Right lobe of liver (tissue), 6 donors: ENCODE measurements around the gene NCKAP5. TPM values are rescaled to one million over a fixed set of nuclear protein-coding genes. Genes with fewer than 3 reads are reported as not detected.
A peak's percentile ranks its signal among the peaks of the same experiment; 100 is the strongest.

ENCODE experiments used
- ATAC-seq, 4 donors: fragments of 200-7000 bp; cut with Tn5 transposase; one replicate each; pipeline ENCODE4 v1.9.1; 2020; ENCODE audit warnings: mild to moderate bottlenecking in 4 of 4, moderate library complexity in 4 of 4
- DNase-seq, 3 donors: peaks; one replicate each; pipeline ENCODE4 v3.0.0-alpha.2; 2020
- H3K27ac ChIP-seq, 3 donors: fragments of 200-600 bp; one replicate each; pipeline ENCODE4 v1.8.0; 2022
- H3K27me3 ChIP-seq, 2 donors: fragments of 200-600 bp; one replicate each; pipeline ENCODE4 v1.8.0; 2022
- H3K36me3 ChIP-seq, 4 donors: fragments of 200-600 bp; sonication (generic) in 1 of 4; one replicate each; pipeline versions ENCODE4 v1.5.1 to v1.8.0; 2017 to 2022; ENCODE audit warnings: control low read depth in 1 of 4
- H3K4me1 ChIP-seq, 4 donors: fragments of 200-600 bp; sonication (generic) in 1 of 4; one replicate each; pipeline versions ENCODE4 v1.5.1 to v1.8.0; 2017 to 2022; ENCODE audit warnings: control low read depth in 1 of 4
- H3K4me3 ChIP-seq, 3 donors: fragments of 200-600 bp; one replicate each; pipeline ENCODE4 v1.8.0; 2022
- H3K9me3 ChIP-seq, 4 donors: fragments of 200-600 bp; sonication (generic) in 1 of 4; one replicate each; pipeline versions ENCODE4 v1.5.1 to v1.8.0; 2017 to 2022; ENCODE audit warnings: control low read depth in 1 of 4
- CTCF ChIP-seq, 4 donors: fragments of 200-600 bp in 3 of 4; fragments of 450-650 bp in 1 of 4; IDR thresholded peaks; one replicate each; pipeline versions ENCODE4 v1.5.1 to v1.8.0; 2016 to 2022; ENCODE audit warnings: antibody characterized with exemption in 4 of 4, mild to moderate bottlenecking in 2 of 4
- POLR2A ChIP-seq: fragments of 450-650 bp; IDR thresholded peaks from one replicate; pipeline ENCODE4 v1.6.1; 2017; ENCODE audit warnings: antibody characterized with exemption, mild to moderate bottlenecking
- WGBS: methylation state at CpG from one replicate; pipeline ENCODE4 v1.1.6; 2018; ENCODE audit warnings: low coverage, low lambda C conversion rate; ENCODE audit not compliant: insufficient coverage; ENCODE audit errors: missing lambda C conversion rate; 5-methylcytosine and 5-hydroxymethylcytosine counted together
- intact Hi-C, 2 donors: fragments of 100-400 bp; cut with DNase I; formaldehyde crosslinking; loops; one replicate each; pipeline versions ENCODE4 v1.11.2 to v1.14.1; 2022
- small RNA-seq, 2 experiments: library from RNA; depleted of rRNA; stranded (forward); fragments of <200 nt; gene quantifications; one replicate each; pipeline ENCODE3, GENCODE V24; 2016
- total RNA-seq, 6 experiments: library from RNA; depleted of rRNA in 2 of 6; stranded (reverse); fragments of >200 nt in 2 of 6; fragmentation: NEBNext Ultra II Directional in 3 of 6; extraction: Animal tissue kit (Norgen Biotek cat#: 25700) in 3 of 6; gene quantifications; one replicate each; pipeline versions ENCODE4 v1.1.0 to v1.2.4, GENCODE V29; 2016 to 2023
- donor health status: DM: no; HTN: yes; CAD: no.
- donor health status: DM: no; HTN: no; CAD: no.
- donor health status: DM: no; HTN: no; CAD: no.
- donor health status: DM: no; HTN: yes; CAD: no.
- donor health status: DM: no; HTN: yes; CAD: no.

The NCKAP5 gene
- total RNA-seq, 6 experiments from 2014 or later, result 3.6 to 11.7 (median 6.9) TPM

GRCh38 chr2:132632000-132632649 lies 936.1 kb downstream of the NCKAP5 start:
- TF ChIP-seq POLR2A (no peak), CTCF (IDR thresholded peaks at IDR 0.05) (no peak)
- intact Hi-C loops, result loop anchor here in 1 of 2 donors (10.0 kb wide), 1 partner anchor 87 kb away; no protein-coding TSS in a partner anchor

GRCh38 chr2:132627536-132627935 lies 940.7 kb downstream of the NCKAP5 start:
- ATAC-seq (no peak), DNase-seq (no peak)
- peaks cover 0 to 15% (median 7%) of the 10 kb centered on the region in 4 donors for H3K4me1 ChIP-seq
- intact Hi-C loops, result no loop called here
- H3K9me3 ChIP-seq, result no peaks in the 10 kb centered on the region
- TF ChIP-seq POLR2A (no peak), CTCF (IDR thresholded peaks at IDR 0.05) (no peak)
- H3K4me3 ChIP-seq, result no peak overlapping the region
- H3K27ac ChIP-seq, result no peak overlapping the region
- no peaks in the 10 kb centered on the region for H3K27me3 ChIP-seq
- no peaks in the 10 kb centered on the region for H3K36me3 ChIP-seq
- WGBS, result 75% methylated on average over 3 of the region's 3 CpGs

More at GRCh38 chr2:132632000-132632649, 936.1 kb downstream of the NCKAP5 start:
- Histone ChIP-seq H3K27me3 (no peaks in the 10 kb centered on the region), H3K27ac (peak overlapping the region; percentile 64 to 79 (median 68)), H3K4me1 (peaks cover 0 to 20% (median 10%) of the 10 kb centered on the region in 4 donors), H3K36me3 (no peaks in the 10 kb centered on the region), H3K4me3 (peak overlapping the region in 1 of 3 donors; percentile 14), H3K9me3 (no peaks in the 10 kb centered on the region)
- ATAC-seq, result peak; percentile 95 to 98 (median 96)
- WGBS, result 13% methylated on average over 6 of the region's 6 CpGs
- peak; percentile 75 to 89 (median 83) for DNase-seq

- no peak for TF ChIP-seq CTCF (IDR thresholded peaks at IDR 0.05)
- intact Hi-C loops, result no loop called here
- H3K36me3 ChIP-seq, result no peaks in the 10 kb centered on the region
- H3K4me3 ChIP-seq, result no peak overlapping the region
- no peaks in the 10 kb centered on the region for H3K27me3 ChIP-seq
- H3K9me3 ChIP-seq, result no peaks in the 10 kb centered on the region
- 81% methylated on average over 9 of the region's 9 CpGs for WGBS
- no peak for ATAC-seq
- DNase-seq, result no peak
- no peak overlapping the region for H3K27ac ChIP-seq
- H3K4me1 ChIP-seq, result peaks cover 0 to 16% (median 0%) of the 10 kb centered on the region in 4 donors
These were observed 945.0 kb downstream of the NCKAP5 start for GRCh38 chr2:132623096-132623839.

Small RNA genes within 50 kb of the gene (small RNA-seq; reads per million reads assigned to genes)
- gene AC016909.1 (0 reads per million in 2 experiments), gene RN7SKP154 (0 reads per million in 2 experiments), gene RNU6-579P (0 reads per million in 2 experiments)
